ENCODE measurements around the gene CYP26B1.

GRCh38 chr2:72156872-72157271, 9.2 kb upstream of the CYP26B1 start:
- TF ChIP-seq GATA3 (IDR thresholded peaks at IDR 0.05; ENCODE audit: low read depth, low read length) (no peak), GATA2 (IDR thresholded peaks at IDR 0.05; ENCODE audit: low read depth, low read length) (no peak)
